ENCODE results near the gene JAZF1. TPM values are rescaled to one million over a fixed set of nuclear protein-coding genes. Genes with fewer than 3 reads are reported as not detected.

JAZF1 gene
- total RNA-seq, 1 experiment from 2014 or later, result 1.5 TPM

GRCh38 chr7:27936768-27937102, 243.9 kb downstream of the JAZF1 start:
- no TSS peak for BruUV-seq (replicated peaks)
- H3K4me3 ChIP-seq (ENCODE audit: low read depth, low read length, poor library complexity, severe bottlenecking), result no peak overlapping the region
- H3K27me3 ChIP-seq (replicated peaks; ENCODE audit: insufficient read depth, low read depth, low read length, poor library complexity), result peaks cover 91% of the 10 kb centered on the region
- H3K9me3 ChIP-seq (ENCODE audit: low read depth, low read length, poor library complexity, severe bottlenecking), result no peaks in the 10 kb centered on the region
- H3K4me1 ChIP-seq (ENCODE audit: insufficient read depth, low read length, poor library complexity, severe bottlenecking), result peaks cover 8% of the 10 kb centered on the region
- POLR2A ChIA-PET (ENCODE audit: low non-redundant PET), result no interaction called here
- intact Hi-C loops (cut with micrococcal nuclease; ENCODE audit: unreplicated experiment), result no loop called here
- DNase-seq (ENCODE audit: low spot score), result no peak
- TF ChIP-seq EZH2 (IDR thresholded peaks at IDR 0.05; ENCODE audit: borderline replicate concordance, low read depth, low read length, poor library complexity, severe bottlenecking), result no peak
- TF ChIP-seq CTCF (conservative IDR thresholded peaks at IDR 0.05; ENCODE audit: low read depth, low read length), result no peak
- no peak overlapping the region for H3K27ac ChIP-seq (ENCODE audit: low read depth, low read length, poor library complexity, severe bottlenecking)
- no peaks in the 10 kb centered on the region for H3K36me3 ChIP-seq (ENCODE audit: insufficient read depth, low read length, poor library complexity, severe bottlenecking)
- CTCF ChIA-PET, result no interaction called here

GRCh38 chr7:27936047-27936767, 244.4 kb downstream of the JAZF1 start:
- H3K27ac ChIP-seq (ENCODE audit: low read depth, low read length, poor library complexity, severe bottlenecking), result no peak overlapping the region
- no TSS peak for BruUV-seq (replicated peaks)
- no peaks in the 10 kb centered on the region for H3K9me3 ChIP-seq (ENCODE audit: low read depth, low read length, poor library complexity, severe bottlenecking)
- no peaks in the 10 kb centered on the region for H3K36me3 ChIP-seq (ENCODE audit: insufficient read depth, low read length, poor library complexity, severe bottlenecking)
- ChIA-PET POLR2A (ENCODE audit: low non-redundant PET) (no interaction called here), CTCF (no interaction called here)
- intact Hi-C loops (cut with micrococcal nuclease; ENCODE audit: unreplicated experiment), result no loop called here
- peaks cover 8% of the 10 kb centered on the region for H3K4me1 ChIP-seq (ENCODE audit: insufficient read depth, low read length, poor library complexity, severe bottlenecking)
- no peak for TF ChIP-seq CTCF (conservative IDR thresholded peaks at IDR 0.05; ENCODE audit: low read depth, low read length)
- DNase-seq (ENCODE audit: low spot score), result no peak
- H3K4me3 ChIP-seq (ENCODE audit: low read depth, low read length, poor library complexity, severe bottlenecking), result no peak overlapping the region
- peaks cover 91% of the 10 kb centered on the region for H3K27me3 ChIP-seq (replicated peaks; ENCODE audit: insufficient read depth, low read depth, low read length, poor library complexity)

- Histone ChIP-seq H3K27me3 (replicated peaks; ENCODE audit: insufficient read depth, low read depth, low read length, poor library complexity) (peaks cover 90% of the 10 kb centered on the region), H3K9me3 (ENCODE audit: low read depth, low read length, poor library complexity, severe bottlenecking) (no peaks in the 10 kb centered on the region), H3K4me1 (ENCODE audit: insufficient read depth, low read length, poor library complexity, severe bottlenecking) (peaks cover 8% of the 10 kb centered on the region), H3K4me3 (ENCODE audit: low read depth, low read length, poor library complexity, severe bottlenecking) (no peak overlapping the region), H3K36me3 (ENCODE audit: insufficient read depth, low read length, poor library complexity, severe bottlenecking) (no peaks in the 10 kb centered on the region), H3K27ac (ENCODE audit: low read depth, low read length, poor library complexity, severe bottlenecking) (no peak overlapping the region)
- TF ChIP-seq CTCF (conservative IDR thresholded peaks at IDR 0.05; ENCODE audit: low read depth, low read length), result peak; percentile 58
- no peak for TF ChIP-seq EZH2 (IDR thresholded peaks at IDR 0.05; ENCODE audit: borderline replicate concordance, low read depth, low read length, poor library complexity, severe bottlenecking)
- POLR2A ChIA-PET (ENCODE audit: low non-redundant PET), result no interaction called here
- DNase-seq (ENCODE audit: low spot score), result peak; percentile 94
- no TSS peak for BruUV-seq (replicated peaks)
- CTCF ChIA-PET, result interaction anchor here (0.5 to 0.6 kb wide), 2 partner anchors 156 to 784 kb away, joined by 4 to 5 read pairs; no protein-coding TSS in a partner anchor
- intact Hi-C loops (cut with micrococcal nuclease; ENCODE audit: unreplicated experiment), result no loop called here
Observed at GRCh38 chr7:27933671-27934565, 246.7 kb downstream of the JAZF1 start.
